C4-2B (cell line): ENCODE measurements around the gene REEP3.

Experiments used
- CTCF ChIP-seq: fragments of 450-650 bp; conservative IDR thresholded peaks from 2 replicates; pipeline ENCODE4 v1.5.1; 2017; ENCODE audit warnings: mild to moderate bottlenecking
- ZFX ChIP-seq: fragments of 450-650 bp; IDR thresholded peaks from 2 replicates; pipeline ENCODE4 v1.6.1; 2017

GRCh38 chr10:63579371-63580014, 58.3 kb downstream of the REEP3 start:
- no peak for TF ChIP-seq CTCF
- no peak for TF ChIP-seq ZFX
